HPDE6-E6E7 (cell line): ENCODE measurements around the gene GOT2.
"Not testable (repeated sequence)": the region's sequence is repeated elsewhere in the genome, so short reads cannot be mapped to it uniquely, and the experiment has no call there.

Source experiments
- DNase-seq: peaks from one replicate; pipeline ENCODE4 v3.0.0; 2011; ENCODE audit warnings: missing footprints; ENCODE audit errors: extremely low spot score

GOT2 gene

GRCh38 chr16:58733671-58734458 is at the start of gene GOT2:
TSS of gene GOT2 (minus strand) at chr16:58734316. CDS start at chr16:58734228, 88 bp downstream.
- DNase-seq: peak; percentile 89

GRCh38 chr16:58779291-58779690 is 45.2 kb upstream of the GOT2 start:
- DNase-seq: not testable (repeated sequence)

- no peak for DNase-seq
Measured at GRCh38 chr16:58773870-58774269, 39.8 kb upstream of the GOT2 start.

- no peak for DNase-seq
Measured at GRCh38 chr16:58768145-58768544, 34.0 kb upstream of the GOT2 start.

GRCh38 chr16:58767581-58767980 is 33.5 kb upstream of the GOT2 start:
- no peak for DNase-seq

GRCh38 chr16:58756650-58757332 is 22.7 kb upstream of the GOT2 start:
- no peak for DNase-seq

- DNase-seq: peak; percentile 87
Measured at GRCh38 chr16:58755989-58756649, 22.0 kb upstream of the GOT2 start.

- no peak for DNase-seq
Measured at GRCh38 chr16:58753711-58754134, 19.6 kb upstream of the GOT2 start.

- no peak for DNase-seq
Measured at GRCh38 chr16:58744497-58744896, 10.4 kb upstream of the GOT2 start.

- no peak for DNase-seq
Measured at GRCh38 chr16:58741976-58742375, 7.9 kb upstream of the GOT2 start.

- no peak for DNase-seq
Measured at GRCh38 chr16:58741166-58741565, 7.0 kb upstream of the GOT2 start.

- DNase-seq: no peak
Measured at GRCh38 chr16:58738672-58739296, 4.7 kb upstream of the GOT2 start.

GRCh38 chr16:58736341-58736740 is 2.2 kb upstream of the GOT2 start:
- DNase-seq: not testable (repeated sequence)

- no peak for DNase-seq
Measured at GRCh38 chr16:58734459-58734787, 307 bp upstream of the GOT2 start.

- no peak for DNase-seq
Measured at GRCh38 chr16:58733248-58733670, 857 bp downstream of the GOT2 start.

- DNase-seq: peak; percentile 38
Measured at GRCh38 chr16:58732545-58733247, 1.4 kb downstream of the GOT2 start.

GRCh38 chr16:58730724-58731370 is 3.3 kb downstream of the GOT2 start:
- DNase-seq: no peak

- no peak for DNase-seq
Measured at GRCh38 chr16:58727796-58728568, 6.1 kb downstream of the GOT2 start.

- no peak for DNase-seq
Measured at GRCh38 chr16:58727028-58727781, 6.9 kb downstream of the GOT2 start.

- DNase-seq: no peak
Measured at GRCh38 chr16:58723109-58723508, 11.0 kb downstream of the GOT2 start.
